K562 (cell line): ENCODE measurements around the gene ATG4D. TPM values are rescaled to one million over a fixed set of nuclear protein-coding genes. Genes with fewer than 3 reads are reported as not detected.

Experiments
- CBX8 ChIP-seq: fragments of 200-600 bp; sonication (generic); IDR thresholded peaks from 2 replicates; pipeline ENCODE4 v1.6.1; 2012; ENCODE audit warnings: borderline replicate concordance, mixed run types, low read depth, mild to moderate bottlenecking, moderate library complexity, mixed read lengths, low read length, control low read depth, inconsistent platforms; ENCODE audit not compliant: poor library complexity, severe bottlenecking; ENCODE audit errors: extremely low read depth
- CHCHD3 ChIP-seq: fragments of 250-450 bp; sonication (Bioruptor Pico); IDR thresholded peaks from 2 replicates; pipeline ENCODE4 v2.1.2; 2022; ENCODE audit warnings: mild to moderate bottlenecking
- PCBP1 ChIP-seq: fragments of 200-400 bp; formaldehyde crosslinking; IDR thresholded peaks from 2 replicates; pipeline ENCODE4 v1.6.1; 2018; ENCODE audit warnings: mild to moderate bottlenecking, low read depth, low read length; ENCODE audit not compliant: poor library complexity, severe bottlenecking
- SMAD3 ChIP-seq: fragments of 450-650 bp; formaldehyde crosslinking; conservative IDR thresholded peaks from 2 replicates; pipeline ENCODE4 v1.4.0; 2020; ENCODE audit warnings: mild to moderate bottlenecking
- ZBTB17 ChIP-seq: fragments of 450-650 bp; formaldehyde crosslinking; IDR thresholded peaks from 2 replicates; pipeline ENCODE4 v1.4.0; 2020; ENCODE audit warnings: mild to moderate bottlenecking
- polyA plus RNA-seq, 8 experiments: library from polyadenylated mRNA; depleted of rRNA in 4 of 8; stranded (reverse) in 5 of 8; unstranded in 3 of 8; fragments of >200 nt; fragmentation: Nextera tagmentation in 2 of 8; fragmentation: Illumina TruSeq in 1 of 8; extraction: Ambion mirVana in 2 of 8; extraction: Trizol in 1 of 8; gene quantifications; 2 replicates each; pipeline versions ENCODE4 v1.2.1 to v1.2.3, GENCODE V29; 2011 to 2014; ENCODE audit warnings: inconsistent platforms in 1 of 8, missing spikeins in 1 of 8
- total RNA-seq, 7 experiments: library from RNA; depleted of rRNA in 6 of 7; stranded (reverse); fragments of >200 nt in 6 of 7; fragmentation: Illumina TruSeq in 2 of 7; extraction: Trizol in 2 of 7; gene quantifications; 2 replicates each; pipeline versions ENCODE4 v1.2.1 to v1.2.3, GENCODE V29; 2011 to 2021; ENCODE audit warnings: low replicate concordance in 1 of 7
- TF ChIP-seq, protein P1 (sequence below), 2 experiments: fragments of 450-650 bp; IDR thresholded peaks; 2 replicates each; pipeline ENCODE4 v1.6.1; 2016
- TF ChIP-seq, protein P2 (sequence below): IDR thresholded peaks from 2 replicates; pipeline ENCODE4 v1.6.1; 2011; ENCODE audit warnings: borderline replicate concordance, low read depth, mild to moderate bottlenecking, moderate library complexity, low read length; ENCODE audit not compliant: insufficient read depth, poor library complexity, severe bottlenecking

ATG4D gene
- total and polyA plus RNA-seq, 9 of the 15 experiments (the other 6 are each of a cell fraction or from before 2014, with no cell fraction given): 0.51 to 66.1 (median 22.9) TPM

DNA sequence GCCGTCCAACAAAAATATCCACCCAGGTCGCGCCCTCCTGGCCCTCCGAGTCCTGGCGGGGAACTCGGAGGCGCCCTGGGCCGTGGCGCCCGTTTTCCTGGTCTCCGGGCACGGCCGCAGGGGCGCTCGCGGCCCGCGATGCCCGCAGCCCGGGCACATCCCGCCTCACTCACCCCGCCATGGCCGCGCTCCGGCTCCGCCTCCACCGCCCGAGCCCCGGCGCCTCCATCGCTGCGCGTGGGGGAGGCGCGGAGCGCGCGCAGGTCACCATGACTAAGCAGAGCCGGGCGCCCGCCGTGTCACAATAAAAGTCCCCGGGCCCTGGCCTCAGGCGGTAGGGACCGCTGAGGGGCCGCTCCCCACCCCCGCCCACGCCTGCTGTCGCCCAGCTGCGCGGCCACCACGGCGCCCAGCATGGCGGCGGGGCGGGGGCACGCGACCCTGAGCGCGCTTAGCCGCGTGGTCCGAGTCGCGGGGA, 41.1 kb upstream of the ATG4D start (continued):
- TF ChIP-seq SMAD3 (no peak), PCBP1 (no peak), CBX8 (no peak), ZBTB17 (no peak), CHCHD3 (CRISPR knock-in tag) (peak; percentile 3; the same call in 1 of the 2 replicates)
- TF ChIP-seq, protein P1, sequence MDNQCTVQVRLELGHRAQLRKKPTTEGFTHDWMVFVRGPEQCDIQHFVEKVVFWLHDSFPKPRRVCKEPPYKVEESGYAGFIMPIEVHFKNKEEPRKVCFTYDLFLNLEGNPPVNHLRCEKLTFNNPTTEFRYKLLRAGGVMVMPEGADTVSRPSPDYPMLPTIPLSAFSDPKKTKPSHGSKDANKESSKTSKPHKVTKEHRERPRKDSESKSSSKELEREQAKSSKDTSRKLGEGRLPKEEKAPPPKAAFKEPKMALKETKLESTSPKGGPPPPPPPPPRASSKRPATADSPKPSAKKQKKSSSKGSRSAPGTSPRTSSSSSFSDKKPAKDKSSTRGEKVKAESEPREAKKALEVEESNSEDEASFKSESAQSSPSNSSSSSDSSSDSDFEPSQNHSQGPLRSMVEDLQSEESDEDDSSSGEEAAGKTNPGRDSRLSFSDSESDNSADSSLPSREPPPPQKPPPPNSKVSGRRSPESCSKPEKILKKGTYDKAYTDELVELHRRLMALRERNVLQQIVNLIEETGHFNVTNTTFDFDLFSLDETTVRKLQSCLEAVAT (IDR thresholded peaks at IDR 0.05): no peak
- TF ChIP-seq, protein P2, sequence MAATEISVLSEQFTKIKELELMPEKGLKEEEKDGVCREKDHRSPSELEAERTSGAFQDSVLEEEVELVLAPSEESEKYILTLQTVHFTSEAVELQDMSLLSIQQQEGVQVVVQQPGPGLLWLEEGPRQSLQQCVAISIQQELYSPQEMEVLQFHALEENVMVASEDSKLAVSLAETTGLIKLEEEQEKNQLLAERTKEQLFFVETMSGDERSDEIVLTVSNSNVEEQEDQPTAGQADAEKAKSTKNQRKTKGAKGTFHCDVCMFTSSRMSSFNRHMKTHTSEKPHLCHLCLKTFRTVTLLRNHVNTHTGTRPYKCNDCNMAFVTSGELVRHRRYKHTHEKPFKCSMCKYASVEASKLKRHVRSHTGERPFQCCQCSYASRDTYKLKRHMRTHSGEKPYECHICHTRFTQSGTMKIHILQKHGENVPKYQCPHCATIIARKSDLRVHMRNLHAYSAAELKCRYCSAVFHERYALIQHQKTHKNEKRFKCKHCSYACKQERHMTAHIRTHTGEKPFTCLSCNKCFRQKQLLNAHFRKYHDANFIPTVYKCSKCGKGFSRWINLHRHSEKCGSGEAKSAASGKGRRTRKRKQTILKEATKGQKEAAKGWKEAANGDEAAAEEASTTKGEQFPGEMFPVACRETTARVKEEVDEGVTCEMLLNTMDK: no peak
